OCI-LY7 (cell line): ENCODE data around the gene IL15RA. TPM values are rescaled to one million over a fixed set of nuclear protein-coding genes. Genes with fewer than 3 reads are reported as not detected.

ENCODE experiments used
- BruUV-seq: library from RNA; stranded (reverse); fragments of 400-500 nt; replicated peaks from 2 replicates; lab custom pipeline; 2021; lab: Mats Ljungman, UMichigan
- CTCF ChIA-PET: fragments of 300-600 bp; sonication (Branson Sonifier 250); formaldehyde crosslinking; loops from one replicate; lab custom pipeline; 2022; ENCODE audit warnings: antibody characterized with exemption; ENCODE audit not compliant: unreplicated experiment; lab: Charles Lee
- POLR2A ChIA-PET: fragments of 300-600 bp; sonication (Branson Sonifier 250); formaldehyde crosslinking; loops from one replicate; lab custom pipeline; 2022; ENCODE audit warnings: antibody characterized with exemption; lab: Charles Lee
- DNase-seq: peaks from one replicate; pipeline ENCODE4 v3.0.0-alpha.2; 2015; ENCODE audit warnings: low spot score
- H2AFZ ChIP-seq: fragments of 200-600 bp; sonication (generic), shearing (Covaris generic); 2 replicates; pipeline ENCODE4 v1.6.1; 2014; ENCODE audit warnings: mild to moderate bottlenecking, antibody characterized with exemption, low read length, moderate library complexity
- H3K27ac ChIP-seq: fragments of 200-600 bp; sonication (generic); 2 replicates; pipeline ENCODE4 v1.5.1; 2014; ENCODE audit warnings: mixed run types, low read depth, mild to moderate bottlenecking, moderate library complexity, low read length, inconsistent platforms; ENCODE audit not compliant: poor library complexity, severe bottlenecking
- H3K36me3 ChIP-seq: fragments of 200-600 bp; sonication (generic); 2 replicates; pipeline ENCODE4 v1.6.1; 2014; ENCODE audit warnings: mild to moderate bottlenecking, antibody characterized with exemption, low read length, moderate library complexity, mixed read lengths; ENCODE audit not compliant: insufficient read depth
- H3K4me1 ChIP-seq: fragments of 200-600 bp; sonication (generic); 2 replicates; pipeline ENCODE4 v1.5.1; 2014; ENCODE audit warnings: mild to moderate bottlenecking, low read length; ENCODE audit not compliant: insufficient read depth, poor library complexity, severe bottlenecking
- H3K4me2 ChIP-seq: fragments of 200-600 bp; sonication (generic); 2 replicates; pipeline ENCODE4 v1.6.1; 2014; ENCODE audit warnings: mild to moderate bottlenecking, low read length
- H3K4me3 ChIP-seq: fragments of 200-600 bp; sonication (generic); 2 replicates; pipeline ENCODE4 v1.5.1; 2014; ENCODE audit warnings: mild to moderate bottlenecking, low read depth, low read length; ENCODE audit not compliant: poor library complexity, severe bottlenecking
- H3K79me2 ChIP-seq: fragments of 200-600 bp; sonication (generic); 2 replicates; pipeline ENCODE4 v1.6.1; 2016; ENCODE audit warnings: low read depth, mild to moderate bottlenecking, low read length, moderate library complexity, mixed read lengths; ENCODE audit not compliant: insufficient read depth
- H3K9me2 ChIP-seq: fragments of 200-600 bp; sonication (generic); 2 replicates; pipeline ENCODE4 v1.6.1; 2016; ENCODE audit warnings: mild to moderate bottlenecking, low read length, mixed read lengths; ENCODE audit not compliant: insufficient read depth
- H3K9me3 ChIP-seq: fragments of 200-600 bp; sonication (generic); 2 replicates; pipeline ENCODE4 v1.6.1; 2014; ENCODE audit warnings: mild to moderate bottlenecking, mixed run types, low read length, mixed read lengths
- H4K20me1 ChIP-seq: fragments of 200-600 bp; sonication (generic); 2 replicates; pipeline ENCODE4 v1.6.1; 2014; ENCODE audit warnings: mild to moderate bottlenecking, antibody characterized with exemption, low read length, moderate library complexity, mixed read lengths; ENCODE audit not compliant: insufficient read depth
- EZH2phosphoT487 ChIP-seq: fragments of 200-600 bp; sonication (generic); IDR thresholded peaks from 2 replicates; pipeline ENCODE4 v1.6.1; 2018; ENCODE audit warnings: low read depth, borderline replicate concordance, mild to moderate bottlenecking, mixed run types, antibody characterized with exemption, low read length, moderate library complexity, mixed read lengths
- intact Hi-C: fragments of 100-400 bp; cut with micrococcal nuclease; formaldehyde crosslinking; loops from one replicate; pipeline ENCODE4 v1.10.0; 2022; ENCODE audit not compliant: unreplicated experiment
- total RNA-seq, 2 experiments: library from RNA; depleted of rRNA in 1 of 2; stranded (reverse); fragments of >200 nt in 1 of 2; shearing (Covaris generic) in 1 of 2; gene quantifications; 2 replicates each; pipeline ENCODE4 v1.2.3, GENCODE V29; 2014 to 2022
- TF ChIP-seq, protein P1 (sequence below): fragments of 200-600 bp; sonication (generic); conservative IDR thresholded peaks from 2 replicates; pipeline ENCODE4 v1.5.1; 2014; ENCODE audit warnings: mild to moderate bottlenecking, antibody characterized with exemption, low read length, moderate library complexity, mixed read lengths

The IL15RA gene
- total RNA-seq, 2 experiments from 2014 or later = 5.9 to 14.5 TPM

DNA sequence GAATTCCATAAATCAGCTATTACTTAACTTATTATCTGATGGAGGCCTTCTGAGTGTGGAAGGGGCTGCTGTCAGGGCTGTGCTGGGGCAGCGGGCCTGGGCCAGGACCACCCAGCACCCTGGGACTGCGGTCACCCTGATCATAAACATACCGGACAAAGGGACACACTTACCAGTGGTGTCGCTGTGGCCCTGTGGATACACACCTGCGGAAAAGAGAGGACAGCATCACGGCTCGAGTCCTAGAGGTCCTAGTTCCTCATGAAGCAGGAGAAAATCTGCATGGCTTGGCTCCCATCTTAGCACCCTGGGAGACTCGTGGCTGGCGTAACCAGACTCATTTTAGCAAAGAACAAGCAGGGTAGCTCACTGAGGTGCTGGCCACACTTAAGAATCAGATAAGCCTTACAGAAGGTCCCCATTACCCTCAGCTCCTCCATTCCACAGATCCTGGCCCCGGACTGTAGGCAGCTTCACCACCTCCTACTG lies 17.7 kb downstream of the IL15RA start:
- TF ChIP-seq EZH2phosphoT487 = no peak
- TF ChIP-seq, protein P1, sequence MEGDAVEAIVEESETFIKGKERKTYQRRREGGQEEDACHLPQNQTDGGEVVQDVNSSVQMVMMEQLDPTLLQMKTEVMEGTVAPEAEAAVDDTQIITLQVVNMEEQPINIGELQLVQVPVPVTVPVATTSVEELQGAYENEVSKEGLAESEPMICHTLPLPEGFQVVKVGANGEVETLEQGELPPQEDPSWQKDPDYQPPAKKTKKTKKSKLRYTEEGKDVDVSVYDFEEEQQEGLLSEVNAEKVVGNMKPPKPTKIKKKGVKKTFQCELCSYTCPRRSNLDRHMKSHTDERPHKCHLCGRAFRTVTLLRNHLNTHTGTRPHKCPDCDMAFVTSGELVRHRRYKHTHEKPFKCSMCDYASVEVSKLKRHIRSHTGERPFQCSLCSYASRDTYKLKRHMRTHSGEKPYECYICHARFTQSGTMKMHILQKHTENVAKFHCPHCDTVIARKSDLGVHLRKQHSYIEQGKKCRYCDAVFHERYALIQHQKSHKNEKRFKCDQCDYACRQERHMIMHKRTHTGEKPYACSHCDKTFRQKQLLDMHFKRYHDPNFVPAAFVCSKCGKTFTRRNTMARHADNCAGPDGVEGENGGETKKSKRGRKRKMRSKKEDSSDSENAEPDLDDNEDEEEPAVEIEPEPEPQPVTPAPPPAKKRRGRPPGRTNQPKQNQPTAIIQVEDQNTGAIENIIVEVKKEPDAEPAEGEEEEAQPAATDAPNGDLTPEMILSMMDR = no peak
- Histone ChIP-seq H3K4me2 (no peak overlapping the region), H3K4me1 (no peaks in the 10 kb centered on the region), H3K9me3 (no peaks in the 10 kb centered on the region), H3K4me3 (no peak overlapping the region), H2AFZ (no peak overlapping the region), H3K27ac (no peak overlapping the region), H3K9me2 (no peaks in the 10 kb centered on the region), H3K36me3 (no peaks in the 10 kb centered on the region), H3K79me2 (no peaks in the 10 kb centered on the region), H4K20me1 (no peaks in the 10 kb centered on the region)
- CTCF ChIA-PET = interaction anchor here (0.9 kb wide), 1 partner anchor 22 kb away, joined by 3 read pairs; no protein-coding TSS in a partner anchor
- DNase-seq = no peak
- POLR2A ChIA-PET = no interaction called here
- no TSS peak for BruUV-seq
- intact Hi-C loops = no loop called here

DNA sequence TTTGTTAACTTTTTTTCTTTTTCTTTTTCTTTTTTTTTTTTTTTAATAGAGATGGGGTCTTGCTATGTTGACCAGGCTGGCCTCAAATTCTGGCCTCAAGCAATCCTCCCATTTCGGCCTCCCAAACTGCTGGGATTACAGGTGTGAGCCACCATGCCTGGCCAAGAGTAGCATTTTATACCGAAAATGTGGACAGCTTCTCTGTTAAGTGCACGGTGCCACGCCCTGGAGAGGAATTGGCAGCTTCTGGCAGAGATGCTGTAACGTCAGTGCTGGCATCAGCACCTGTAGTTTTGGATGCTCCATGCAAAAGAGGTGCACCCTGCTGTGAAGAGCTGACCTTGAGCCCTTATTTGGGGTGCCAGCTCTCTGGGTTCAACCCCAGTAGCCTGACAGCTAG lies 18.2 kb downstream of the IL15RA start:
- Histone ChIP-seq H3K4me2 (no peak overlapping the region), H3K79me2 (no peaks in the 10 kb centered on the region), H3K27ac (no peak overlapping the region), H3K9me2 (no peaks in the 10 kb centered on the region), H3K36me3 (no peaks in the 10 kb centered on the region), H3K4me3 (no peak overlapping the region), H2AFZ (no peak overlapping the region), H3K9me3 (no peaks in the 10 kb centered on the region), H4K20me1 (no peaks in the 10 kb centered on the region), H3K4me1 (no peaks in the 10 kb centered on the region)
- DNase-seq = no peak
- no TSS peak for BruUV-seq
- ChIA-PET POLR2A (no interaction called here), CTCF (interaction anchor here (0.9 kb wide), 1 partner anchor 23 kb away, joined by 3 read pairs; no protein-coding TSS in a partner anchor)
- intact Hi-C loops = no loop called here
- TF ChIP-seq, protein P1 = no peak
- no peak for TF ChIP-seq EZH2phosphoT487

DNA sequence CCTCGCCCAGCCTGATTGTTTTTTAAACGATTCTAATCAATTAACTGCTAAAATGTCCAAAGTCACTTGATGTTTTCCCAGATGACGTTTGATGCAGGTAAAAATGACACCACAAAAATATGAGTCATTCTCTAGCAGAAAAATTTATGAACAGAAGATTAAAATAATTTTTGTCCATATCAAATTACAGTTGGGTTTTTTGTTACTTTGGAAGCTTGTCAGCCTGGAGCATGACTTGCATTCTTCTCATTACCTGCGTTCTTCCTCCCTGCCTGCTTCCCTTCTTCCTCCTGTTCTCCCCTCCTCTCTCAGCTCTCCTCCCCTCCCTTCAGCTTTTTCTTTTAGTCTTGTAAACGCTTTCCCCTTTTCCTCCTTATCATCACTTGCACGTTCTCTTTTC lies 18.7 kb downstream of the IL15RA start:
- Histone ChIP-seq H3K79me2 (no peaks in the 10 kb centered on the region), H3K9me3 (no peaks in the 10 kb centered on the region), H3K4me3 (no peak overlapping the region), H3K4me1 (no peaks in the 10 kb centered on the region), H3K27ac (no peak overlapping the region), H2AFZ (no peak overlapping the region), H3K36me3 (no peaks in the 10 kb centered on the region), H3K9me2 (no peaks in the 10 kb centered on the region), H3K4me2 (no peak overlapping the region), H4K20me1 (no peaks in the 10 kb centered on the region)
- POLR2A ChIA-PET = no interaction called here
- CTCF ChIA-PET = no interaction called here
- BruUV-seq = no TSS peak
- TF ChIP-seq, protein P1 = no peak
- TF ChIP-seq EZH2phosphoT487 = no peak
- intact Hi-C loops = no loop called here
- DNase-seq = no peak
